GM18909 (cell line): ENCODE results near the gene ZSWIM3.

Experiments
- ATAC-seq: cut with Tn5 transposase; IDR thresholded peaks from one replicate; pipeline ENCODE4 v1.9.1; 2021; ENCODE audit warnings: mild to moderate bottlenecking; ENCODE audit not compliant: unreplicated experiment, poor library complexity

The ZSWIM3 gene

DNA sequence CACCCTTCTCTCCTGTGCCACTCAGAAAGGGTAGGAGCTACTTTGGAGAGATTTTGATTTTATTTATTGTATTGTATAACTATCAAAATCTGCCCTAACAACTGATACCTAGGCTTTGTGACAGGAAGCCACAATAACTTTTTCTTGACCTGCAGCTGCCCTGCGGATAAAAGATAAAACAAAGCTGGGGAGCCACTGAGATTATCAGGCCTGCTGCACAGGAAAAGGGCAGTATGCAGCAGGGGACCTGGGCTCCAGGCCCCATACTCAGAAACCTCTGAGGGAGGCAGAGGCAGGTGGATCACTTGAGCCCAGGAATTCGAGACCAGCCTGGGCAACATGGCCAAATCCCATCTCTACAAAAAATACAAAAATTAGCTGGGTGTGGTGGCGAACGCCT, 24.8 kb upstream of the ZSWIM3 start:
- ATAC-seq = no peak

DNA sequence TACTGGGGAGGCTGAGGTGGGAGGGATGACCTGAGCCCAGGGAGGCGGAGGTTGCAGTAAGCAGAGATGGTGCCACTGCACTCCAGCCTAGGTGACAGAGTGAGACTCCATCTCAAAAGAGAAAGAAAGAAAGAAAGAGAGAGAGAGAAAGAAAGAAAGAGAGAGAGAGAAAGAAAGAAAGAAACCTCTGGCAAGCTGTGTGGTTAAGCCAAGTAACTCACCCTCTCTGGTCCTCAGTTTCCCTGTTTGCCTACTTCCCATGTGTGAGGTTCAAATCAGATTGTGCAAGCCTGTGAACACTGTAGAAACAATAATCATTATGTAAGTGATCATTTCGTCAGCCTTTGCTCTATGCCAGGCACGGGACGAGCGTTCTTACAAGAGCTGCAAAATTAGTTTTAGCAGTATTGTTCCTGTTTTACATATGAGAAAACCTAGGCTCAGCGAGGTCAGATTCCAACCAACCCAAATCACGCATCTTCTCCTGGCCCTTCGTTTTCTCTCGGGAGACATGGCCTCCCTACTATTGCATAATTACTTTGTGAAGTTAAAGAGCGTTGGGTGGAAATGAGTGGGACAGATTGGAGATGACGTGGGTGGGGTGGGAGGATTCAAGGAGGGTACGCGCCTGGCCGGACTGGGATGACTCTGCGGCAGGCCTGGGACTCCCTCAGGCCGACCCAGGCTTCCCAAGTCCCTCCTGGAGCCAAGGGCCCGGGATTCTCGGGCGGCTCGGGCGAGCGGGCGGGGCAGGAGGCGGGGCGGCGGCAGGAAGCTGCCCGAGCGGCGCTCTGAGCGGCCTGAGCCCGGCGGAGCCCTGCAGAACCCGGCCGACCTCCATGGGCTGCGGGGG, 24.2 kb upstream of the ZSWIM3 start, which contains the start of gene SNX21:
Gene SNX21, plus strand, starts transcription at position 770 of the 853 bp plus-strand sequence. CDS start 121 bp downstream, outside the sequence.
- no peak for ATAC-seq

DNA sequence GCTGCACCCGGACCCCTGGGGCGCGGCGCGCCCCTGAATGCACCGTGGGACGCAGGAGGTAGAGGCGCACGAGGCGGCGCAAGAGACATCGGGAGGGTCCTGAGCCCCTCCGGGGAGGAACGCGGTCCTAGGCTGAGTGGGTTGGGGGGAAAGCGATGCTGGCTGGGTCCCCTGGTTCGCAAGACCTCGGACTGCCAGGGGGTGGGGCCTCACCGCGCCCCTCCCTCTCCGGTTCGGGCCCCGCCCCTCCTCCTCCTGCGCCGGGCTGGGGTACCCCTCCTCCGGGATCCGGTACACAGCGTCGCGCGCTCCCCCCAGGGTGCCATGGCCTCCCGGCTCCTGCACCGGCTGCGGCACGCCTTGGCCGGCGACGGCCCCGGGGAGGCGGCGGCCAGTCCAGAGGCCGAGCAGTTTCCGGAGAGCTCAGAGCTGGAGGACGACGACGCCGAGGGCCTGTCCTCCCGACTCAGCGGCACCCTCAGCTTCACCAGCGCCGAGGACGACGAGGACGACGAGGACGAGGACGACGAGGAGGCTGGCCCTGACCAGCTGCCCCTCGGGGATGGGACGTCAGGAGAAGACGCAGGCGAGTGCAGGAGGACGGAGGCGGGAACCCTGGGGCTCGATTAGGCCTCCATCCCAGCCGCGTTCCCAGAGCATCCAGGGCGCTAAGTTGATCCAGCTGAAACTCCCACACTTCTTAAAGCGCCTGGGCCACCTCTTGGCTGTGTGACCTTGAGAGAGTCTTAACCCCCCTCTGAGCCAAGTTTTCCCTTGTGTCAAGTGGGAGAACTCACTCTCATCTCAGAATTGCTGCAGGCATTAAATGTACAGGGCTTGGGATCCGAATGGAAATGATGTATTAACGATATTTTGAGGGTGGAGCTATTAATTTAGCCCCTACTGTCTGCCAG, 23.3 kb upstream of the ZSWIM3 start:
- ATAC-seq = no peak

DNA sequence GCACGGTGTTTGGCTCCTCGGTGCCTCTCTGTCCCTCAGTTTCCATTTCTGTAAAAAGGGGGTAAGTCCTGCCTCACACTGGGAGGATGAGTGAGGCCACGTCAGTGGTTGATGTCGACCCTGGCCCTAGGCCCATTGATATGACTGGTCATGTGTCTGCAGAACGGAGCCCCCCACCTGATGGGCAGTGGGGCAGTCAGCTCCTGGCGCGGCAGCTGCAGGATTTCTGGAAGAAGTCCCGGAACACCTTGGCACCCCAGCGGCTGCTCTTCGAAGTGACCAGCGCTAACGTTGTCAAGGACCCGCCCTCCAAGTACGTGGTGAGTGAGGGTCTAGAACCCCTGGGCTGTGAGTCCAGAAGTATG, 22.6 kb upstream of the ZSWIM3 start:
- no peak for ATAC-seq

DNA sequence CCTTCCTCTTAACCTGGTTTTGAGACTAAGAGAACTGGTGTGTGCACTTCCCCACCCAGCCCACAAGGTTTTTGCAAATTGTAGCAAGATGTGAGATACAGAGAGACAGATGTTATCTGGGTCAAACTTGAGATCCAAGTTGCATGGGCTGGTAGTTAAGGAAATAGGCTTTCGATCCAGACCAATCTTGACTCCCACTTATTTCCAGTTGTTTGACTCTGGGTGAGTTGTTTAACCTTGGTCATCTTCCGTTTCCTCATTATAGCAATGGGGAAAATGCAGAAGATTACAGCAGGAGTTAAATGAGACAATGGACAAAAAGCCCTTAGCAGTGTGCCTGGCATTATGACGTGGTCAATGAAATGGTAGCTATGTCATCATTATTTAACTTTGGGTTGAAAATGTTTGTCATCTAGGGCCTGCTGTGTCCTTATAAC, 22.1 kb upstream of the ZSWIM3 start:
- ATAC-seq = no peak

DNA sequence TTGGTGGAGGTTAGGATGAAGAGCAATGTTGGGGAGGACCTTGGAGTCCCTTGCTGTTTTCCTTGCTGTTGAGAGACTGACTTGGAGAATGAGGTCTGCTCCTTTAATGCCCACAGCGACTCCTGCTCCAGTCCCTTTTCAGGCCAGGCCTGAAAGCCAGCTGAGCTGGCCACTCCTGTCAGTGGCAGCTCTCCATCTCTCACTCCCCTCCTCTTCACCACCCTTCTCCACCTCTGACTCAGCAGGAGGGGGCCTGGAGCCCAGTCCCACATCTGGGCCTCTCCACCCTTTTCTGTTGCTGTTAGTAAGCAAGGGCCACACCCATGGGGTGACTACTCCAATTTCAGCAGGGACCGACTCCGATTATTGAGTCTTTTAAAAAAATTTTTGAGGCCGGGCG, 21.6 kb upstream of the ZSWIM3 start:
- ATAC-seq = no peak

DNA sequence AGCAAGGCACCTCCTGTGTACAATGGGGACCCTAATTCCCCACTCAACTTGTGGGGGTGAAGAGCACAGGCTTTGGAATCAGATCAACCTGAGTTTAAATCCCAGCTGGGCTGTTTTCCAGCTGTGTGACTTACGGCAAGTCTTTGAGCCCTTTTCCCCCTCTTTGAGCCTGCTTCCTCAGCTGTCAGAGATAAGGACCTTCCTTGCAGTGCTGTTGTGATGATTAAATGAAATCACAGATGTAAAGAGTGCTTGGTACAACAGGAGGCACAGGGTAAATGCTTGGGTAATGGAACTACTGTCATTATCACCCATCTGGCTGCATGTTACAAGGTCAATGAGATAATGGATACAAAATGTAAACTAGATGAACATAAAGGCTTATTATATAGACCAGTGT, 20.6 kb upstream of the ZSWIM3 start:
- no peak for ATAC-seq

DNA sequence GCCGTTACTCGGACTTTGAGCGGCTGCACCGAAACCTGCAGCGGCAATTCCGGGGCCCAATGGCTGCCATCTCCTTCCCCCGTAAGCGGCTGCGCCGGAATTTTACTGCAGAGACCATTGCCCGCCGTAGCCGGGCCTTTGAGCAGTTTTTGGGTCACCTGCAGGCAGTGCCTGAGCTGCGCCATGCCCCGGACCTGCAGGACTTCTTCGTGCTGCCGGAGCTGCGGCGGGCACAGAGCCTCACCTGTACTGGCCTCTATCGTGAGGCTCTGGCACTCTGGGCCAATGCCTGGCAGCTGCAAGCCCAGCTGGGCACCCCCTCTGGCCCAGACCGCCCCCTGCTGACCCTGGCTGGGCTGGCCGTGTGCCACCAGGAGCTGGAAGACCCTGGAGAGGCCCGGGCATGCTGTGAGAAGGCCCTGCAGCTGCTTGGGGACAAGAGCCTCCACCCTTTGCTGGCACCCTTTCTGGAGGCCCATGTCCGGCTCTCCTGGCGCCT, 16.7 kb upstream of the ZSWIM3 start:
- no peak for ATAC-seq

DNA sequence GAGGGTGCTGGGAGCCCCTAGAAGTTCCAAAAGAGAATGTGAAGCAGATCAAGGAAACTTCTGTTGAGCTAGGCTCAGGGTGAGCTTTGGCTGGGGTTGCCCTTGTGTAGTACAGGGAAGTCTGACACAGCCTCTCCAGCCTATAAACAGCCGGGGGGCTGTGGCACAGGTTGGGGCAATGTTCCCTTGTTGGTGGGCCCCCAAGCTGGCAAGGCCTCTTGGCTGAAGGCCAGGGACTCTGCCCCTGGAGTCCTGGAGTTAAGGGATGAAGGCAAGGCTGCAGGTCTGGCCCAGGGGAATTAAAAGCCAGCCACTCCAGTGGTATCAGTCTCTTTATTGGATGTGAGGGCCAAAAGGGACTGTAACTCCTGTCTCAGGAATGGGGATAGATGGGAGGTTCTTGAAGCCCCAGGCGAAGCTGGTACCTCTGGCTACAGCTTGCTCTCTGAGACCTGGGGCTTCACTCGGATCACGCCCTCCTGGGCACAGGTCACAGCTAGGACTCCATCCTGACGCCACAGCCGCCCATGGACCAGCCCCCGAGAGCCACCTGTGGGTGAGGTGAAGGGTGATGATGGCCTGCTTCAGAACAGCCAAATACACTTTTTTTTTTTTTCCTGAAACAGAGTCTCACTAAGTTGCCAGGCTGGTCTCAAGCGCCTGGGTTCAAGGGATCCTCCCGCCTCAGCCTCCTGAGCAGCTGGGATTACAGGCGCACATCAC, 15.8 kb upstream of the ZSWIM3 start:
- no peak for ATAC-seq

DNA sequence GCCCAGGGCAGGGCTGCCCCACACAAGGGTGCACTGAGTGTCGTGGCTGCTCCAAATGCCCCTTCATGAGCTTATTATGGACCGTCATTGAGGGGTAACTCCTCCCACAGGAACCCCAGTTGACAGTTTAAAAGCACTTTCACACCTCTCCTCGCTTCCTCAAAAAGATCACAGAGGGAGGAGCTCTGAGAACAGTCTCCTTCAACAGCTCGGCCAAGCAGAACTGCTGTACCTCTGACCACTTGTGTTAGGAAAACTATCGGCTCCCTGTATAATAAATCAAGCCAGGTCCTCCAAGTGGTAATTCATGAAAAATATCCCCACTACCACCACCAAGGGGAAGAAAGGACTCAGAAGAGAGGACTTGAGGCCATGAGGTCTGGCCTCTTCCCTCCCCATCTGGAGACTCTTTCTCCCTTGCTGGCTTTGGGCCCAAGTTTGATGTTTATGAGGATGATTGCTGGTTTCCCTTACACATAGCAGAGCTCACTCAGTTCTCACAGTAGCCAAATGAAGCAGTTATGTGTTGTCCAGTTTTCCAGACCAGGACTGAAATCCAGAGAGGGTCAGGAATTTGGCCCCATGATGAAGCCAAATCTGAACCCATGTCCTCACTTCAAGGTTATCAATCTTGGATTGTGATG, 15.1 kb upstream of the ZSWIM3 start:
- no peak for ATAC-seq

DNA sequence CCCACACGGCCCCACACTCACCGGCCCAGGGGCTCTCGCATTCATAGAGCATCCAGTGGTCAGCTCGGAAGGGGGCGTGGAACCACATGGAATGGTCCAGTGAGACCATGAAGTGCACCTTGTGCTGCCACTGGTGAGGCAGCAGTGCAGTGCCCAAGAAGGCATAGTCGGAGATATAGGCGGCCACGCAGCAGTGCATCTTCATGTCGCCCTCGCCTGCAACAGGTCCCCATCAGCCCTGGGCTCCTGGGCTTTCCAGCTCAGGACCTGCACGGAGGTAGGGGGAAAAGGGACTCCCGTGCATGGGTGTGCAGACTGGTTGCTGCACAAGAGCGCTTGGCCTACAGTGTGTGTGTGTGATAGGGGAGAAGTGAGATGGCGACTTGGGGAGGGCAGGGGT, 13.9 kb upstream of the ZSWIM3 start:
- ATAC-seq = no peak

DNA sequence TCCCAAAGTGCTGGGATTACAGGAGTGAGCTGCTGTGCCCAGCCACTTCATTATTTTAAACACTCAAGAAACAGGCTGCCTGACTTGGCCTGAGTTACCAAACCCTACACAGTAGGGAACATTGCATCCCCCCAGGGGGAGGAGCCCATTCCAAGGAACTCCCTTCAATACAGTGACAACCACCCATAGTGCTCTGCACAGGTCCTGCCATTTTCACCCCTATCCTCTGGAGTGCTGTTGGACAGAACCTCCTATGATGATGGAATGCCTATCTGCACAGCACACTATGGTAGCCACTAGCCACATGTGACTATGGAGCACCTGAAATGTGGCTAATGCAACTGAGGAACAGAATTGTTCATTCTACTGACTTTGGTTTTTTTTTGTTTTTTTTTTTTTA, 12.0 kb upstream of the ZSWIM3 start:
- ATAC-seq = no peak

DNA sequence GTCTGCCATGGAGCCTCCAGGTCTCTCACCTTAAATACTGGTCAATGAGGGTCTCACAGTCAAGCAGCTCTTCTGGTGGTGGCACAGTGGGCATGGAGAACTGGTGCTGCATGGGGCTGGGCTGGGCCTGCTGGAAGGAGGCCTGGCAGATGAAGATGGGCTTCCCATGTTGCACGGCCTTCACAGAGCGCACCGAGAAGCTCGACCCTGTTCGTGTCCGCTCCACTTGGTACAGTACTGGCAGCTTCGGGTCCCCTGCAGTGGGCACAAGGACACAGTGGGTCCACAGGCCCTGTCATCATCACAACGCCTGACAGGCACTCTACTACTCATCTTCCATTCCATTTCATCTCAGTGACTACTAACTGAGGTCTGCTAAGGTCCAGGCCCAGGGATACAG, 9.0 kb upstream of the ZSWIM3 start:
- no peak for ATAC-seq

DNA sequence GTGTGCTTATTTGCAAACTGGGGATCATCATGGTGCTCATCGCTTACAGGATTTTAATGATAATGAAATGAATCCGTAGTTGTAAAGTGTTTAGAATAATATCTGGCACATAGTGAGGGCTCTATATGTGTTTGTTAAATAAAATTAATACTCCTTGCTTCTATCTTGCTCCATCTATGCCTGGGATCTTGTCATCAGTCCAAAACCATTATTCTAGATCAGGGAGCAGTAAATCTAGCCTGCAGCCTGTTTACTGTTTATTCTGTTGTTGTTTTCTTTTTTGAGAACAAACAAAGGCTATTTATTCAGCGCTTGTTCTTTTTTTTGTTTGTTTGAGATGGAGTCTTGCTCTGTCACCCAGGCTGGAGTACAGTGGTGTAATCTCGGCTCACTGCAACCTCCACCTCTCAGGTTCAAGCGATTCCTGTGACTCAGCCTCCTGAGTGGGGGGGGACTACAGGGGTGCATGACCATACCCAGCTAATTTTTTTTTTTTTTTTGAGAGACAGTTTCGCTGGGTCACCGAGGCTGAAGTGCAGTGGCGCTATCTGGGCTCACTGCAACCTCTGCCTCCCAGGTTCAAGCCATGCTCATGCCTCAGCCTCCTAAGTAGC, 8.3 kb upstream of the ZSWIM3 start:
- ATAC-seq = no peak

DNA sequence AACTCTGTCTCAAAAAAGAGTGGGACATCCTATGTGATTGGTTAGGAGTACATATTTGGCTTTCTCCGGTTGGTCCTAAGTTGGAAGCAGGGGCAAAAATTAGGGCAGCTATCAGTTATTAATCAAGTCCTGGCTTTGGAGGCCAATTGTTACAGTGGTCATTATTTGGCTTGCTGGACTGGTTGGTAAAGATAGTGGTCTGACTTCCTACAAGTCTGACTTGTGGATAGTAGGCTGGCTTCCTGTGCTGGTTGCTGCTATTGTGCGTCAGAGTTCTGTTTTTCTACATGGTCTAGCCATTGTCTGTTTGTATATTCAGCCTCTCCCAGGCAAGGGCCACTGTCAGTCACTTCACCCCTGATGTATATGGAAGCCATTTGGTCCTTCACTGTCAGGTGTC, 7.2 kb upstream of the ZSWIM3 start:
- no peak for ATAC-seq

DNA sequence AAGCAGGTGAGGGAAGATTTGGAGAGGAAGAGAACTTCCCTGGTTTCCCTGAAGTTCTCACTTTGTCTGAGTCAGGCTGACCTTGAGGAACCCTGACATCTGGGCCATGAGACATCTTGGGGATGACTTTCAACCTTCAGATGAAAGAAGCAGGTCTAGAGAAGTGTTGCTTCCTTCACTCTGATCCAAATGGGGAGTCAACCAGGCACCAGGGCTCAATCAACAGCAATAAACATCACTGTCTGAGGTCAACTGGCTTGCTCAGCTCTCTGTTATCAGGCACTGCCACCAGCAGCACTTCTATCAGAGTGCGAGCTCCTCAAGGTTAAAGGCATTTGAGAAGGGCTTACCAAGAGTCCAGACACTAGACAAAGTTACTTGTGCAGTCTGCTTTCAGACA, 6.5 kb upstream of the ZSWIM3 start:
- no peak for ATAC-seq

DNA sequence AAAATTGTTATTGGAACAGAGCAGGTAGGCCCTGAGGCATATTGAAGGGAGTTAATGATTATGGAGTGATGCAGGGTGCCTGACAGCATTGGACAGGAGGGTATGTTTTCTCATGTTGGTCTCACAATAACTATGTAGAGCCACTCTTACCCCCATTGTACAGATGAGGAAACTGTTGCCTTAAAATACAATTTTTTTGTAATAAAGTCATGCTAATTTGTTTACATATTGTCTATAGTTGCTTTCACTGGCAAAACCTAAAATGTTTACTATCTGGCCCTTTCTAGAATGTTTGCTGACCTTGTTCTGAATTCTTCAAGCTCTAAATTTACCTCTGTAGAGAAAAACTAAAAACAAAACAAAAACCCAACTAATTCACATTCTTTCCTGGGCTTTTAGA, 5.9 kb upstream of the ZSWIM3 start:
- no peak for ATAC-seq

DNA sequence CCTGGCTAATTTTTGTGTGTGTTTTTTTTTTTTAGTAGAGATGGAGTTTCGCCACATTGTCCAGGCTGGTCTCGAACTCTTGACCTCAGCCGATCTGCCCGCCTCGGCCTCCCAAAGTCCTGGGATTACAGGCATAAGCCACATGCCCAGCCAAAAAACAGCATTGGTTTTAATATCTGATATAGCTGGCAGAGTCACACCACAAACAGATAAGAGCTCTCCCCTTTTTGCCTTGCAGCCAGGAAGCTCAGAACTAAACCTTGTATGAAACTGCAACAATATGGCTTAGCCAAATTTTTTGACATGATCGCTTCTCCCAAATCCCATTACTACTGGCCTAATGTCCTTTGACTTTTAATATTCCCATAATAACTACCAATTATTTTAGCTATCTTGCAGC, 5.1 kb upstream of the ZSWIM3 start:
- no peak for ATAC-seq

DNA sequence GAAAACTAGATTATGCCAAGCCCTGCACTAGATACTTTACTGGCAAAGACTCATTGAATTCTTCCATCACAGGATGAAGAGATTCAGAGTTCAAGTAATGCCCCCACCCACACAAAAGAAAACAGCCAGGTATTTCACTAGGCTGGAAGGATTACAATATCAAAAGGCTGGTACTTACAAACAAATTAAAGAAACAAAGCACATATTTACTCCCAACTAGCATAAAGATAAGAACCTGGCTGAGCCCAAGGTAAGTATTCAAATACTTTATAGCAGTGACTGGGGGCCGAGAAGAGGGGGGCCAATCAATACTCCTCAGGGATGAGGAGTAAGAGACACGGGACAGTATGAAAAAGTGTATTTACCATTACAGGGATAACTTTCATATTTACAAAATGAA, 3.9 kb upstream of the ZSWIM3 start:
- ATAC-seq = no peak

DNA sequence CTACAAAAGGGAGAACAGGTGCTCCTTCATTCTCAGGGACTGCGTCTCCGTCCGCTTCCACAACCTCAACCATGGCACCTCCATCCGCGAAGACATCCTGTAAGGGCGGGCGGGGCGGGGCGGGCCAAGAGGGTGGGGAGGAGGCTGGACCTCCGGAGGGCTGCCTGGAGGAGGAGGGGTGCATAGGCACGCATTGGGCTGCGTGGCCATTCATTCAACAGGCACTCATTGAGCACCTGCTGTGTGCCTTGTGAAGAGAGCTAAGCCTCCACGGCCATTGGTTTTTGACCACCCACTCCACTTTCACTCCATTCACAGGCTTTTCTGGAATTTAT, 435 bp downstream of the ZSWIM3 start:
- ATAC-seq = peak; percentile 15
